ENCODE data around the gene OR10G2. TPM values are rescaled to one million over a fixed set of nuclear protein-coding genes. Genes with fewer than 3 reads are reported as not detected.

The OR10G2 gene, protein sequence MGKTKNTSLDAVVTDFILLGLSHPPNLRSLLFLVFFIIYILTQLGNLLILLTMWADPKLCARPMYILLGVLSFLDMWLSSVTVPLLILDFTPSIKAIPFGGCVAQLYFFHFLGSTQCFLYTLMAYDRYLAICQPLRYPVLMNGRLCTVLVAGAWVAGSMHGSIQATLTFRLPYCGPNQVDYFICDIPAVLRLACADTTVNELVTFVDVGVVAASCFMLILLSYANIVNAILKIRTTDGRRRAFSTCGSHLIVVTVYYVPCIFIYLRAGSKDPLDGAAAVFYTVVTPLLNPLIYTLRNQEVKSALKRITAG
- total RNA-seq (not detected in 2 replicates), polyA plus RNA-seq (not detected in 2 replicates), polyA minus RNA-seq (ENCODE audit: low replicate concordance) (not detected in 2 replicates)
- not detected in 2 replicates for polyA plus RNA-seq (2012)

DNA sequence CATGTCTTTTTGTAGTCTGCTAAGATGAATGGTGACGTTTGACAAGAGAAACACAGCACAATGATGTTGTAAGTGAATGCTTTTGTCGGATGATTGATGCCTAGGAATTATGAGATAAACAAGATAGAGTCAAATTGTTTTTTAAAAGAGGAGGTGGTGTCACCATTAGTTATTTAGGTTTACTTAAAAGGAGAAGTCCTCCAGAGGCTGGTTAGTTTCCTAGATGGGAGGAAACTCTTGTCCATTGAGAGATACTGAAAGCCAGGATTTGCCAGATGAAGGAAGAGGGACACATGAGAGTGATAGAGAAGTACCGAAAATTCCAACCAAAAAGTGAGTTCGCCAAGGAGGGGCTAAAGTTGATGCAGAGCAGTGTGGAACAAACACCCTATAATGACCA, at the start of gene OR10G2:
TSS of gene OR10G2 (minus strand) at position 101 of the 400 bp plus-strand sequence. CDS start at position 3, 98 bp downstream.
- Histone ChIP-seq H3K36me3 (ENCODE audit: control insufficient read depth, insufficient read depth, low read length) (no peaks in the 10 kb centered on the region), H3K4me1 (ENCODE audit: control insufficient read depth, extremely low read depth, insufficient read depth, low read length) (no peaks in the 10 kb centered on the region), H3K79me2 (ENCODE audit: control insufficient read depth, insufficient read depth, low read length) (no peaks in the 10 kb centered on the region), H3K4me3 (replicated peaks in 1 of 4; ENCODE audit: control extremely low read depth in 1 of 4, insufficient read depth in 1 of 4, low read depth in 3 of 4, low read length in 4 of 4) (no peak within 1 kb of the TSS), H3K4me2 (ENCODE audit: extremely low read depth, insufficient read depth, low read length) (no peak within 1 kb of the TSS), H4K20me1 (ENCODE audit: control insufficient read depth, extremely low read depth, insufficient read depth, low read length) (no peaks in the 10 kb centered on the region), H3K27ac (ENCODE audit: insufficient read depth, low read length) (no peak within 1 kb of the TSS), H3K27me3 (ENCODE audit: control insufficient read depth, insufficient read depth, low read length) (no peaks in the 10 kb centered on the region), H2AFZ (ENCODE audit: low read length) (no peak within 1 kb of the TSS), H3K9ac (ENCODE audit: insufficient read depth, low read length) (no peak within 1 kb of the TSS), H3K9me3 (ENCODE audit: control insufficient read depth, insufficient read depth, low read depth, low read length) (no peaks in the 10 kb centered on the region)
- DNase-seq (ENCODE audit: low read depth in 2 of 2), result no peak
- TF ChIP-seq, protein P1, sequence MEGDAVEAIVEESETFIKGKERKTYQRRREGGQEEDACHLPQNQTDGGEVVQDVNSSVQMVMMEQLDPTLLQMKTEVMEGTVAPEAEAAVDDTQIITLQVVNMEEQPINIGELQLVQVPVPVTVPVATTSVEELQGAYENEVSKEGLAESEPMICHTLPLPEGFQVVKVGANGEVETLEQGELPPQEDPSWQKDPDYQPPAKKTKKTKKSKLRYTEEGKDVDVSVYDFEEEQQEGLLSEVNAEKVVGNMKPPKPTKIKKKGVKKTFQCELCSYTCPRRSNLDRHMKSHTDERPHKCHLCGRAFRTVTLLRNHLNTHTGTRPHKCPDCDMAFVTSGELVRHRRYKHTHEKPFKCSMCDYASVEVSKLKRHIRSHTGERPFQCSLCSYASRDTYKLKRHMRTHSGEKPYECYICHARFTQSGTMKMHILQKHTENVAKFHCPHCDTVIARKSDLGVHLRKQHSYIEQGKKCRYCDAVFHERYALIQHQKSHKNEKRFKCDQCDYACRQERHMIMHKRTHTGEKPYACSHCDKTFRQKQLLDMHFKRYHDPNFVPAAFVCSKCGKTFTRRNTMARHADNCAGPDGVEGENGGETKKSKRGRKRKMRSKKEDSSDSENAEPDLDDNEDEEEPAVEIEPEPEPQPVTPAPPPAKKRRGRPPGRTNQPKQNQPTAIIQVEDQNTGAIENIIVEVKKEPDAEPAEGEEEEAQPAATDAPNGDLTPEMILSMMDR (conservative IDR thresholded peaks at IDR 0.05 in 1 of 2, IDR thresholded peaks at IDR 0.05 in 1 of 2; ENCODE audit: low read depth in 1 of 2, low read length in 2 of 2), result no peak

DNA sequence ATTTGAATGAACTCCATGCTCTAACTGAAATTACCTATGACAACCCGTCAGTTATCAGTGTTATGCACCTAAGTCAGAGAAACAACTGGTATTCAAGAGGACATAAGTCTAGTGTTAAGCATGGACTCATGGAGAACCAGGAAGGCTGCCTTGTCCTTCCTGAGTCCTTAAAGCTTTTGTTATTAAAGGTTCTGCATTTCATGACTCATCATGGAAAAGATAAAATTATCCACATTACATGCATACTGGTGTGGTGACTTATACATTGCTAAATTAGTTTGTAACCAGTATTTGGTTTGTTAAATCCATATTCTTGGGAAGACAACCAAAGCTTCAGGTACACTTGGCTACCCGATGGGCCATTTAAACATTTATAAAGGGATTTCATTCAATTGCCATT, 45.3 kb upstream of the OR10G2 start:
- peak; percentile 0 to 9 for DNase-seq (ENCODE audit: low read depth in 2 of 2)
- Histone ChIP-seq H3K9me3 (ENCODE audit: control insufficient read depth, insufficient read depth, low read depth, low read length) (no peaks in the 10 kb centered on the region), H3K4me1 (ENCODE audit: control insufficient read depth, extremely low read depth, insufficient read depth, low read length) (no peaks in the 10 kb centered on the region), H3K4me2 (ENCODE audit: extremely low read depth, insufficient read depth, low read length) (no peak overlapping the region), H3K9ac (ENCODE audit: insufficient read depth, low read length) (no peak overlapping the region), H3K27ac (ENCODE audit: insufficient read depth, low read length) (no peak overlapping the region), H3K79me2 (ENCODE audit: control insufficient read depth, insufficient read depth, low read length) (no peaks in the 10 kb centered on the region), H3K27me3 (ENCODE audit: control insufficient read depth, insufficient read depth, low read length) (no peaks in the 10 kb centered on the region), H2AFZ (ENCODE audit: low read length) (no peak overlapping the region), H3K36me3 (ENCODE audit: control insufficient read depth, insufficient read depth, low read length) (no peaks in the 10 kb centered on the region), H4K20me1 (ENCODE audit: control insufficient read depth, extremely low read depth, insufficient read depth, low read length) (no peaks in the 10 kb centered on the region), H3K4me3 (replicated peaks in 1 of 4; ENCODE audit: control extremely low read depth in 1 of 4, insufficient read depth in 1 of 4, low read depth in 3 of 4, low read length in 4 of 4) (no peak overlapping the region)
- TF ChIP-seq, protein P1 (conservative IDR thresholded peaks at IDR 0.05 in 1 of 2, IDR thresholded peaks at IDR 0.05 in 1 of 2; ENCODE audit: low read depth in 1 of 2, low read length in 2 of 2), result no peak
- TF ChIP-seq EZH2 (IDR thresholded peaks at IDR 0.05; ENCODE audit: low read length, missing control alignments), result no peak

DNA sequence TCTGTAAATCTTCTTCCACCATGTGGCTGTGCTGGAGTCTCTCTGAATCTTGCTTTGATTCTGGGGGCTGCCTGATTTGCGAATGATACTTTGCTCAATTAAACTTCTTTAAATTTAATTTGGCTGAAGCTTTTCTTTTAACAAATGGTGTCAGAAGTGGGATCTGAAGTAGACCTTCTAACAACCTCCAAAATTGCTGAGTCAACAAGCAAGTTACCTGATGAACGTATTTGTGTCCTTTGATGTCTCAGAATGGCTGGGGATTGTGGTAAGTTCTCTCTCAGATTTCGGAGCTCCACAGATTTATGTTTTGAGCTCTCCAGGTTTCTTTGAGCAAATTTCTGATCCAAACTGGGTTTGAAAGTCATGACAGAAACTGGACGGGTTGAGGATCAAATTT, 40.8 kb upstream of the OR10G2 start:
- H3K36me3 ChIP-seq (ENCODE audit: control insufficient read depth, insufficient read depth, low read length), result no peaks in the 10 kb centered on the region
- no peak overlapping the region for H3K9ac ChIP-seq (ENCODE audit: insufficient read depth, low read length)
- no peak overlapping the region for H3K4me2 ChIP-seq (ENCODE audit: extremely low read depth, insufficient read depth, low read length)
- DNase-seq (ENCODE audit: low read depth in 2 of 2), result no peak
- H3K27me3 ChIP-seq (ENCODE audit: control insufficient read depth, insufficient read depth, low read length), result no peaks in the 10 kb centered on the region
- no peaks in the 10 kb centered on the region for H3K79me2 ChIP-seq (ENCODE audit: control insufficient read depth, insufficient read depth, low read length)
- H4K20me1 ChIP-seq (ENCODE audit: control insufficient read depth, extremely low read depth, insufficient read depth, low read length), result no peaks in the 10 kb centered on the region
- no peak overlapping the region for H3K4me3 ChIP-seq (replicated peaks in 1 of 4; ENCODE audit: control extremely low read depth in 1 of 4, insufficient read depth in 1 of 4, low read depth in 3 of 4, low read length in 4 of 4)
- TF ChIP-seq EZH2 (IDR thresholded peaks at IDR 0.05; ENCODE audit: low read length, missing control alignments), result no peak
- TF ChIP-seq, protein P1 (conservative IDR thresholded peaks at IDR 0.05 in 1 of 2, IDR thresholded peaks at IDR 0.05 in 1 of 2; ENCODE audit: low read depth in 1 of 2, low read length in 2 of 2), result no peak
- H3K27ac ChIP-seq (ENCODE audit: insufficient read depth, low read length), result no peak overlapping the region
- no peaks in the 10 kb centered on the region for H3K4me1 ChIP-seq (ENCODE audit: control insufficient read depth, extremely low read depth, insufficient read depth, low read length)
- H3K9me3 ChIP-seq (ENCODE audit: control insufficient read depth, insufficient read depth, low read depth, low read length), result no peaks in the 10 kb centered on the region
- H2AFZ ChIP-seq (ENCODE audit: low read length), result no peak overlapping the region
